GM19023 (cell line): ENCODE results near the gene C6.
"Not testable (repeated sequence)": the region's sequence is repeated elsewhere in the genome, so short reads cannot be mapped to it uniquely, and the experiment has no call there.

Source experiments
- ATAC-seq: cut with Tn5 transposase; IDR thresholded peaks from one replicate; pipeline ENCODE4 v1.9.1; 2021; ENCODE audit warnings: mild to moderate bottlenecking, moderate library complexity; ENCODE audit not compliant: unreplicated experiment

The C6 gene

GRCh38 chr5:41200506-41200905, 12.8 kb downstream of the C6 start:
- ATAC-seq, result no peak

- no peak for ATAC-seq
Observed at GRCh38 chr5:41199660-41200059, 13.7 kb downstream of the C6 start.

DNA sequence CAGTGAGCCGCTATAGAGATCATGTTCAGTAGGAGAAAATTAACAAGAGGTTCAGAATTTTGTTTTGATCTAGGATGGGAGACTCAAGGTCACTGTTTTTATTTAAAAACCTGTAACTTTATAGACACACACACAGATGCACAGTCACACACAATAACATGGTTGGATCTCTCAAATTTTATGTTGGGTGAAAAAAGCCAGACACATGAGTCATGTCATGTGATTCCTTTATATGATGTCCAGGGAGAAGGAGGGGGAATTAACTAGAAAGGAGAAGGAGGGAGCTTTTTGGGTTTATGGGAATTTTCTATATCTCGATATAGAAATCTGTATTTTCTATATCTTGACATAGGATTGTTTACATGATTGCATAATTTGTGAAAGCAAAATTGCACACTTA, 17.1 kb downstream of the C6 start:
- ATAC-seq, result no peak

GRCh38 chr5:41195228-41195627, 18.1 kb downstream of the C6 start:
- no peak for ATAC-seq

DNA sequence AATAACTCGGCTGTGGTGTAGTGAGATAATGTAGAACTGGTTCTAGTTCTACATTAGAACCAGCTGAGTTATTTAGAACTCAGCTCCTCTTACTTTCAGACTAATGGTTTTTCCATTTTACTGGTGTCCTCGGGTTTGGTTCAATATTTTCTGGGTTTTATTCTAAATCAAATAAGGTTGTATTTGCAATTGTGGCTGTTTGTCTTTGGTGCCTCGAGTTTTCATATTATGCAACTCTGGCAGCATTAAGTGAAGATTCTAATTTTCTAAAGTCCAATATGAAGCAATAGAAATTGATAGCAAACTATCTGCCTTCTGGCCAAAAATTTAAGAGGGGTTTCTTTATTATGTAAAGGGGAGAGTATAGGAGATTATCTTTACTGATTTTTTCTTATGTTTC, 19.0 kb downstream of the C6 start:
- no peak for ATAC-seq

- ATAC-seq, result no peak
Observed at GRCh38 chr5:41193456-41194205, 19.7 kb downstream of the C6 start.

DNA sequence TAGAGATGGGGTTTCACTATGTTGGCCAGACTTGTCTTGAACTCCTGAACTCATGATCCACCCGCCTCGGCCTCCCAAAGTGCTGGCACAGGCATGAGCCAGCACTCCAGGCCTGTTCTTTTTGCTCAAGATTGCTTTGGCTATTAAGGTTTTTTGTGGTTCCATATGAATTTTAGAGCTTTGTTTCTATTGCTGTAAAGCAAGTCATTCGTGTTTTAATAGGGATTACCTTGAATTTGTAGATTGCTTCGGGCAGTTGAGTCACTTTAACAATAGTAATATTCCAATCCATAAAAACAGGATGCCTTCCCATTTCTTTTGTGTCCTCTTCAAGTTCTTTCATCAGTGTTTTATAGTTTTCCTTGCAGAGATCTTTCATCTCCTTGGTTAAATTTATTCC, 22.1 kb downstream of the C6 start:
- no peak for ATAC-seq

- ATAC-seq, result no peak
Observed at GRCh38 chr5:41186143-41186542, 27.2 kb downstream of the C6 start.

DNA sequence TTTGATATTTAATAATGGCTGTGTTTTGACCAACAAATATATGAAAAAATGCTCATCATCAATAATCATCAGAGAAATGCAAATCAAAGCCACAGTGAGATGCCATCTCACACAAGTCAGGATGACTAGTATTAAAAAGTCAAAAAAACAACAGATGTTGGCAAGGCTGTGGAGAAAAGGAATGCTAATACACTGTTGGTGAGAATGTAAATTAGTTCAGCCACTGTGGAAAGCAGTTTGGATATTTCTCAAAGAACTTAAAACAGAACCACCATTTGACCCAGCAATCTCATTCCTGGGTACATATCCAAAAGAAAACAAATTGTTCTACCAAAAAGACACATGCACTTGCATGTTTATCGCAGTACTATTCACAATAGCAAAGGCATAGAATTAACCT, 30.0 kb downstream of the C6 start:
- ATAC-seq, result not testable (repeated sequence)

GRCh38 chr5:41182666-41183065, 30.7 kb downstream of the C6 start:
- no peak for ATAC-seq

DNA sequence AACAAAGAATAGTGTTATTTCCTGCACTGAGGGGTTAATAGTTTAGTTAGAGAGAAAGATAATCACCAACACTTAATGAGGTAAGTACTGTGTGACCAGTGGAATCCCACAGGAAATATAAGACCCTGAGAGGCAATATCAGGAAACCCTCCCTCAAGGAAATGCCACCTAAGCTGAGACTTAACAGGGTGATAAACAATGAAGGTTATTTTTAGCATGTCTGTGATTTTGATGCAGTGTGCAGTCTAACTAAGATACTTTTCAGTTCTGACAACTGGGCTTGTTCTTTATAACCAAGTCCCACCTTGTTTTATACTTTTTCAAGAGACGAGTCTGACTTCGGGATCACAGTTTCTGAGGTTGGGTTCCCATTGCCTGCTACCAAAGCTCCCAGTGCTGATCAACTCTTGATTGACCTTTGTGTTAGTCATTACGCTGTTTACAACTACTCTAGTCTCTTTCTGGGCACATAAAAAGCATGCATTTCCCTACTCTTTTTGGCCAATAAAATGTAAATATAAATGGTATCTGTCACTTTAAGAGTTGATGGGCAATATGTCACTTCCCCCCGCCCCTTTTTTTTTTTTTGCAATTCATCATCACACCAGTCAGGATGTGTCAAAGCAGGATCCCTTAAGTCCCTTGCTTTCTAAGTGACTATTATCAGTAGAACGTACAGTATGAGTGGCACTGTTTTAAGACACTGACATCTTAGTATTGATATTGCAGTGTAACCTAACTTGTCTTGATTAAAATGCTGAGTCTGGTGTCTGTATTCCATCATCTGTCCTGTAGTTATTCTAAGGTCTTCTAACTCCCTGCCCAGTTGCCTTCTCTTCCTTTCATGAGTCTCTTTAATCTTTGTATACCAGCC, 31.4 kb downstream of the C6 start:
- ATAC-seq, result no peak

DNA sequence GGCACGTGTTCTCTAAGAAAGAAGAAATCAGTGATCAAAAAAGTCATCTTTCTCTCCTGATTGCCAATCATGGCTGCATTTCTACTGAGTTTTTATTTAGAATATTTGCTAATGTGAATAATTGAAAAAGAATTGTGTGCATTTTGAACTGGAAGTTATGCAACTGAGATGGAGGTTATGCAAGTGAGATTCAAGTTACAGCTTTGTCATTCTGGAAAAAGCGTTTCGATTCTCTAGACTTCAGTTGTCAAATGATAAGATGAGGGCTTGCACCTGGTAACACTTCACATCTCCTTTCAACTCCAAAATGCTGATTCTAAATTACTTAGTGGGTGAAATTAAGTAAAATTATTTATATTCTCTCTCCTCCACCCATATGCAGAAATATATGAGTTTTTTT, 36.4 kb downstream of the C6 start:
- ATAC-seq, result no peak

GRCh38 chr5:41172012-41172411, 41.3 kb downstream of the C6 start:
- no peak for ATAC-seq

- ATAC-seq, result no peak
Observed at GRCh38 chr5:41161271-41161670, 52.1 kb downstream of the C6 start.

GRCh38 chr5:41157272-41157894, 55.9 kb downstream of the C6 start:
- no peak for ATAC-seq

DNA sequence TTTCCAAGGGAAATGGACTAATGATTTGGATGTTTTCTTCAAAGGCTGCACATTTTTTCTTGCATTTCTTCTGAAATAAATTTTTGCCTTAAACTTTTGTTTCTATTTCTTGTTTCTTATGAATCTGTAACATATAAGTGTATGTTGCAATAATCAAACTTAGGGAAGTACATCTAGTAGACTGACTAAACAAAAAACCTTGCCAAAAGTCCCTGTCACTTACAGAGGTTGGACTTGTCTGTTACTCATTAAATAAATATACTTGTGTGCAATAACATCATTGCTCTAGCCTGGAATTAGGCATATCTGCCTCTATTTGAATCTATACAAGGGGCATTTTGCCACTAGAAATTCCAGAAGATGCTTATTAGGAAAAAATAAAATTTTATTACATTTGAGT, 56.6 kb downstream of the C6 start:
- no peak for ATAC-seq

- no peak for ATAC-seq
Observed at GRCh38 chr5:41154491-41154890, 58.8 kb downstream of the C6 start.

DNA sequence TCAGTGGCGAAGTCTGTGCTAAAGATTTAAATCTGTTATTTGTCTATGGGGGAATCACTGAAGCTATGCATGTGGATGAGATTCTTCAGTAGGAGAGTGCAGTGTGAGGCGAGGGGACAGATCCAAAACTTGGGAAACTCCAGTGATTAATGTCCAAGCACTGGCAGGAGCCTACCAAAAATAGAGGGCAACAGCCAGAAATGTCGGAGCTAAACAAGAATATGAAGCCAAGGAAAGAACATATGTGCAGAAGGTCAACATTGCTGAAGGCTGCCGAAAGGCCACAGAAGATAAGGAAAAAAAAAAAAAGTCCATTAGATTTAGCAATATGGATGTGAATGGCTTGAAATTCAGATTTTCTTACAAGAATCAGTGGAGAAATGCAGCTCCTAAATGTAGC, 61.8 kb downstream of the C6 start:
- ATAC-seq, result no peak

GRCh38 chr5:41148448-41148847, 64.9 kb downstream of the C6 start:
- ATAC-seq, result no peak

DNA sequence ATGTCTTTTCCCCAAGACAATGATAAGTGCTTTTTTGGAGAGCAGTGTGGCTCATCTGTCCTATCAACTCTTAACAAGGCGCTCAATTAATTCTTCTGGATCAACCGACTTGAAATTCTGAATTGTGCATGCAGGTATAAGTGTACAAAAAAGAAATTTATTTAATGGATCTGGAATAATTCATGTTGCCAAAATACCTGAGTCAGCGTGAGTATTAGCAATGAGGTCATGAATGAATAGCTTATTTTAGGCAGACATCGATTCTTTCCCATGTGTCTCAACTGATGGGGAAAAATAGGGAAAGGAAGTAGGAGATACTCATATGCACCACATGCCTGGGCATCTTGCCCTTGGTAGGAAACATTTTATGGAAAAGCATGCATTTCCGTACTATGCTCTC, 68.0 kb downstream of the C6 start:
- ATAC-seq, result no peak

DNA sequence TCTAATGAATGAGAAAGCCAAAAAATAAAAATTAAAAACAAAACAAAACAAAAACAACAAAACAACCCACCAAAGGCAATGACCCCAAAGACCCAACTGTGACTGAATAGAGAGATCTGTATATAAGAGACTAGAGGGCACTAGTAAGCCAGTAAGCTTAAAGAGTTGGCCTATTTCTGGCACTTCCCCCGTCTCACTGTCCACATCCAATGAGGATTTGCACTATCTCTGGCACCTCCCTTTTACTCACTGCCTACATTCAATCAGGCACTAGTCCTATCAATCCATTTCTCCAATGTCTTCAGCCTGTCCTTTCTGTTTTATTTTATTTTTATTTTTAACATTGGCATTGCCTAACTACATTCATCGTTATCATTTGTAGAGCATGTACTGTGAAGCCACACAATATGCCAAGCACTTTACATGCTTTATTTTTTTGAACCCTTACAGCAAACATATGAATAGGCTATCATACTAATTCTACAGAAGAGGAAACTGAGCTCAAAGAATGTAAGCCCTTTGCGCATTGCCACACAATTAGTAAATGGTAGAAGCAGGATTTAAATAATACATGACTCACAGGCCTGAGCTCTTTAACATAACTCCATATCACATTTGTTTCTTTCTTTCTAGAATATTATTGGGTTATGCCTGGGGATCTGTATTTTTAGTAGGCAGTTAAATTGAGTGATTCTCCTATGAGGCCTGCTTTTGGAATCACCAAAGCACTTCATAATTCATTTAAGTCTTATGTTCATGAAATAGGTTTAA, 70.0 kb downstream of the C6 start:
- ATAC-seq, result no peak
